ENCODE results near the gene MESD.

MESD gene

DNA sequence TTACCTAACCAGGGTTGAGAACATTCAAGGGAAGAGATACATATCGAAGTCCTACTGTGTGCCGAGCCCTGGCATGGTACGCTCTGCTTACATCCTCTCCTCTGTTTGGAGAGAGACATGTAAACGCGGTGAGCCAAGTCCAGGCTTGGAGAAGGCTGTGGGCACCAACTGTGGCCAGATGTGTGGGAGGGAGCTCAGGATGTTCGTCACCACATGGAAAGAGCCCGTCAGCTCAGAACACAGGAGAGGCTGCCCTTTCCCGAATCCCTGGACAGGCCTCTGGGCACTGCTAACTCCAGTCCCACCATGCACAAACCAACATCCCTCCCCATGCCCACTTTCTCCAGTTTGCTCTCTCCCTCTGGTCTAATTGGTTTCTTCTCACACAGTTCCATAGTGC is 43.0 kb downstream of the MESD start:
- FAIRE-seq (no peak), DNase-seq (ENCODE audit: insufficient read length, low spot score) (no peak)
- TF ChIP-seq POLR2A (IDR thresholded peaks at IDR 0.05; ENCODE audit: low read depth, low read length) (no peak), TAF1 (IDR thresholded peaks at IDR 0.05; ENCODE audit: low read depth, low read length) (no peak), SPI1 (IDR thresholded peaks at IDR 0.05; ENCODE audit: low read depth, low read length) (no peak), PAX5 (IDR thresholded peaks at IDR 0.05; ENCODE audit: insufficient read depth, low read length, severe bottlenecking) (no peak), POLR2AphosphoS5 (IDR thresholded peaks at IDR 0.05; ENCODE audit: low read depth, low read length) (no peak)

DNA sequence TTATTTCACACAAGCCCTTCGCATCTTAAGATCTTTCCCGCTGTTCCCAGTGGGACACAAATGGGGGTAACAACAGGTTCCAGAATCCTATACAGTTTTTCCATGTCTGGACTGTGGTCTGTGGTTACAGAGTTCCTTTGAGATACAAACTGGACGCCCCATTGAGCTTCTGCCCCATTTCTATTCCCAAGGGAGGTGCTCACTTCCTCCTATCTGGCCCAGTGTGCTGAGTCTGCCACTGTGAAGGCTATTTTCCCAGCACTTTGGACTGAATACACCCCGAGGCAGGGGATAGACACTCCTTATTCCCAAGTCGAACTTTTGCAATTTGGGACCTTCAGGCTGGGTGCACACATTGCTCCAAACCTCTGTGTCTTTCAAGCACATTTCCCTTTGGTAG is 44.0 kb downstream of the MESD start:
- FAIRE-seq (no peak), DNase-seq (ENCODE audit: insufficient read length, low spot score) (no peak)
- no peak for TF ChIP-seq POU2F2 (IDR thresholded peaks at IDR 0.05; ENCODE audit: low read depth, low read length)
- no peak for TF ChIP-seq PAX5 (IDR thresholded peaks at IDR 0.05; ENCODE audit: insufficient read depth, low read length, severe bottlenecking)
- TF ChIP-seq POLR2A (IDR thresholded peaks at IDR 0.05; ENCODE audit: low read depth, low read length): no peak
- no peak for TF ChIP-seq SPI1 (IDR thresholded peaks at IDR 0.05; ENCODE audit: low read depth, low read length)
- TF ChIP-seq TAF1 (IDR thresholded peaks at IDR 0.05; ENCODE audit: low read depth, low read length): no peak
- no peak for TF ChIP-seq POLR2AphosphoS5 (IDR thresholded peaks at IDR 0.05; ENCODE audit: low read depth, low read length)

DNA sequence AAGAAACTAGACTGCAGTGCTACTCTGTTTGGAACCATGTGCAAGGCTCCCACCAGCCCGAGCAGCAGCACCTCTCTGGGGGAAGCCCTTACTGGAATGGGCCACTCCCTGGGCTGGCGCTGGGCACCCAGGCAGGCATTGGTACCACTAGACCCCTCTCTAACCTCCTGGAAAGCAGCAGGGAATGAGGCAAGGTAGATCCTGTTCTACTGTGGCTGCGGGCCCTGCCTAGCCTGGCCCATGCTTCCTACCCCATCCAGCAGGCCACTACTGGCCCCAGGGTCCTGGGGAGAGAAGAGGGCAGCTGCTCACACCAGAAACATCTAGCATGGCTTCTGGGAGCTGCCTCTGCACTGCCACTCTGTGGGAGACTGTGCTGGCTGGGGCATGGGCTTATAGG is 44.8 kb downstream of the MESD start:
- TF ChIP-seq TAF1 (IDR thresholded peaks at IDR 0.05; ENCODE audit: low read depth, low read length) (no peak), POLR2A (IDR thresholded peaks at IDR 0.05; ENCODE audit: low read depth, low read length) (no peak), SPI1 (IDR thresholded peaks at IDR 0.05; ENCODE audit: low read depth, low read length) (no peak), PAX5 (IDR thresholded peaks at IDR 0.05; ENCODE audit: insufficient read depth, low read length, severe bottlenecking) (no peak), POLR2AphosphoS5 (IDR thresholded peaks at IDR 0.05; ENCODE audit: low read depth, low read length) (no peak), POU2F2 (IDR thresholded peaks at IDR 0.05; ENCODE audit: low read depth, low read length) (no peak)
- DNase-seq (ENCODE audit: insufficient read length, low spot score) (no peak), FAIRE-seq (no peak)

DNA sequence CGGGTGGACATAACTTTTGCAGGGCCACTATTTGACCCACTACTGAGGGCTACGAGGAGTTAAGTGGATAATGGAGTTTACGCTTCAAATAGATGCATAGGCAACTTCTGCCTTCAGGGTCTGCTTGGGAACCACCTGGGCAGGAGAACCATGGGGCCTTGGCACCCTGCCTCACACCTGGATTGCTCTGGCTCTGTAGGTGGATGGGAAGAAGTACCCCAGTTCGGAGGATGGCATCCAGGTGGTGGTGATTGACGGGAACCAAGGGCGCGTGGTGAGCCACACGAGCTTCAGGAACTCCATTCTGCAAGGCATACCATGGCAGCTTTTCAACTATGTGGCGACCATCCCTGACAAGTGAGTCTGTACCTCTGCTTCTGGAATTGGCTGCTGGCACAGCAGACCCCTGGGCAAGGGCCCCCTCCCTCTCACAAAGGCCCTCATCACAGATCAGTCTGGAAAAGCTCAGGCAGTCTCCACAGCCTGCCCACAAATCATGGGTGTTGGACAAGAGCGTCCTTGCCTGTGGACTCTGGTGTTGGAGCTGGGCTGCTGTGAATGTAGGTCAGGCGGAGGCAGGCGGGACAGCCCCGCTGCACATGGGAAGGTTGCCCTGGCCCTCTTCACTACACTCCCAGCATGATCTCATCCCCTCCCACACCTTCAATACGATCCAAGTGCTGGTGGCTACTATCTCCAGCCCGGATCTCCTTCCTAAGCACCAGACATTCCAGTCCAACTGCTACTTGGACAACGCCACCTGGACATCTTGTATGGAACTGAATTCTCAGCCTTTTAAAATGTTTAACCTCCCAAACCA is 46.7 kb downstream of the MESD start:
- TF ChIP-seq PAX5 (IDR thresholded peaks at IDR 0.05; ENCODE audit: insufficient read depth, low read length, severe bottlenecking): no peak
- no peak for TF ChIP-seq POLR2A (IDR thresholded peaks at IDR 0.05; ENCODE audit: low read depth, low read length)
- no peak for TF ChIP-seq SPI1 (IDR thresholded peaks at IDR 0.05; ENCODE audit: low read depth, low read length)
- no peak for TF ChIP-seq POLR2AphosphoS5 (IDR thresholded peaks at IDR 0.05; ENCODE audit: low read depth, low read length)
- no peak for TF ChIP-seq POU2F2 (IDR thresholded peaks at IDR 0.05; ENCODE audit: low read depth, low read length)
- TF ChIP-seq TAF1 (IDR thresholded peaks at IDR 0.05; ENCODE audit: low read depth, low read length): no peak
- FAIRE-seq (no peak), DNase-seq (ENCODE audit: insufficient read length, low spot score) (no peak)

DNA sequence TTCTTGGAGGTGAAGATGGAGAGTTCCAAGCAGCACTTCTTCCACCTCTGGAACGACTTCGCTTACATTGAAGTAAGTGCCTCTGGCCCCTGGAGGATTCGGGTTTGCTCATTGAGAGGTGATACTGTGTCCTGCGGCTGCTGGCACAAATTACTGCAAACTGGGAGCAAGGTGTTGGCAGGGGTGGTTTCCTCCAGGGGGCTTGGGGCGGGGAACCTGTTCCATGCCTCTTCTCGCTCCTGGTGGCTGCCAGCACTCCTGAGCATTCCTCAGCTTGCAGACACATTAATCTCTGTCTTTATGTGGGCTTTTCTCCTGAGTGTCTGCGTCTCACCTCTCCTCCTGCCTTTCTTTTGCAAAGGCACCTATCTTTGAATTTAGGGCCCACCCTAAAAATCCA is 47.4 kb downstream of the MESD start:
- no peak for DNase-seq (ENCODE audit: insufficient read length, low spot score)
- FAIRE-seq: no peak
- TF ChIP-seq POLR2A (IDR thresholded peaks at IDR 0.05; ENCODE audit: low read depth, low read length): no peak
- TF ChIP-seq POLR2AphosphoS5 (IDR thresholded peaks at IDR 0.05; ENCODE audit: low read depth, low read length): no peak
- TF ChIP-seq POU2F2 (IDR thresholded peaks at IDR 0.05; ENCODE audit: low read depth, low read length): no peak
- no peak for TF ChIP-seq PAX5 (IDR thresholded peaks at IDR 0.05; ENCODE audit: insufficient read depth, low read length, severe bottlenecking)
- TF ChIP-seq SPI1 (IDR thresholded peaks at IDR 0.05; ENCODE audit: low read depth, low read length): no peak
- TF ChIP-seq TAF1 (IDR thresholded peaks at IDR 0.05; ENCODE audit: low read depth, low read length): no peak

DNA sequence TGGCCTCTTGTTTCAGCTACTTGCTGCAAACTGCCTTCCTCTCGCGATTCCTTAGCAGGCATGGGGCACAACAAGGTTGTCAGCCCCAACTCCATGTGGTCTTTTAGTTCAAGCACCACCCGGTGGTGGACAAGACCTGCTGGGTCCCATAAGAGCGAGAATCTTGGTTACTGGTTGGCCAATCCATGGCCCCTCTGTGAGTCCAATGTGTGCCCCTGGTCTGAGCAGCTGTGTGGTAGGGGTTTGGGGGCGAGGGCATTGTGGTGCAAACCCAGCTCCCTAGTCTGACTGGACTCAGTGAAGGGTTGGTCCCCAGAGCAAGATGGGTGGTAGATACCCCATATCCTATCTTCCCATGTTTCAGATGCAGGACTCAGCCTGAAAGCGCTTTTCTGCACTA is 48.8 kb downstream of the MESD start:
- no peak for FAIRE-seq
- DNase-seq (ENCODE audit: insufficient read length, low spot score): no peak
- TF ChIP-seq PAX5 (IDR thresholded peaks at IDR 0.05; ENCODE audit: insufficient read depth, low read length, severe bottlenecking) (no peak), POU2F2 (IDR thresholded peaks at IDR 0.05; ENCODE audit: low read depth, low read length) (no peak), TAF1 (IDR thresholded peaks at IDR 0.05; ENCODE audit: low read depth, low read length) (no peak), SPI1 (IDR thresholded peaks at IDR 0.05; ENCODE audit: low read depth, low read length) (no peak), POLR2AphosphoS5 (IDR thresholded peaks at IDR 0.05; ENCODE audit: low read depth, low read length) (no peak), POLR2A (IDR thresholded peaks at IDR 0.05; ENCODE audit: low read depth, low read length) (no peak)

GRCh38 chr15:80940331-80940730 is 49.3 kb downstream of the MESD start:
- DNase-seq (ENCODE audit: insufficient read length, low spot score): no peak
- TF ChIP-seq POU2F2 (IDR thresholded peaks at IDR 0.05; ENCODE audit: low read depth, low read length): no peak
- no peak for TF ChIP-seq POLR2AphosphoS5 (IDR thresholded peaks at IDR 0.05; ENCODE audit: low read depth, low read length)
- TF ChIP-seq POLR2A (IDR thresholded peaks at IDR 0.05; ENCODE audit: low read depth, low read length): no peak
- no peak for TF ChIP-seq PAX5 (IDR thresholded peaks at IDR 0.05; ENCODE audit: insufficient read depth, low read length, severe bottlenecking)
- TF ChIP-seq SPI1 (IDR thresholded peaks at IDR 0.05; ENCODE audit: low read depth, low read length): no peak
- no peak for TF ChIP-seq TAF1 (IDR thresholded peaks at IDR 0.05; ENCODE audit: low read depth, low read length)
- no peak for FAIRE-seq

- no peak for FAIRE-seq
- DNase-seq (ENCODE audit: insufficient read length, low spot score): no peak
- TF ChIP-seq SPI1 (IDR thresholded peaks at IDR 0.05; ENCODE audit: low read depth, low read length): no peak
- TF ChIP-seq POLR2A (IDR thresholded peaks at IDR 0.05; ENCODE audit: low read depth, low read length): no peak
- no peak for TF ChIP-seq TAF1 (IDR thresholded peaks at IDR 0.05; ENCODE audit: low read depth, low read length)
- TF ChIP-seq POLR2AphosphoS5 (IDR thresholded peaks at IDR 0.05; ENCODE audit: low read depth, low read length): no peak
- no peak for TF ChIP-seq POU2F2 (IDR thresholded peaks at IDR 0.05; ENCODE audit: low read depth, low read length)
- TF ChIP-seq PAX5 (IDR thresholded peaks at IDR 0.05; ENCODE audit: insufficient read depth, low read length, severe bottlenecking): no peak
Observed at GRCh38 chr15:80939216-80939615, 50.4 kb downstream of the MESD start.

GRCh38 chr15:80937718-80938117 is 51.9 kb downstream of the MESD start:
- FAIRE-seq: no peak
- TF ChIP-seq POU2F2 (IDR thresholded peaks at IDR 0.05; ENCODE audit: low read depth, low read length) (no peak), TAF1 (IDR thresholded peaks at IDR 0.05; ENCODE audit: low read depth, low read length) (no peak), PAX5 (IDR thresholded peaks at IDR 0.05; ENCODE audit: insufficient read depth, low read length, severe bottlenecking) (no peak), POLR2AphosphoS5 (IDR thresholded peaks at IDR 0.05; ENCODE audit: low read depth, low read length) (no peak), SPI1 (IDR thresholded peaks at IDR 0.05; ENCODE audit: low read depth, low read length) (no peak), POLR2A (IDR thresholded peaks at IDR 0.05; ENCODE audit: low read depth, low read length) (no peak)
- DNase-seq (ENCODE audit: insufficient read length, low spot score): no peak

All from GM12891 (cell line).